NCI-H2171 treated with DMSO at 0.1 percent for 48 hours (cell line): Measurements from ENCODE around the gene MARVELD1.

ENCODE experiments used
- DNase-seq: peaks from one replicate; lab custom pipeline; 2025; lab: John Stamatoyannopoulos, UW

MARVELD1 gene

GRCh38 chr10:97721871-97722780, 8.6 kb downstream of the MARVELD1 start:
- no peak for DNase-seq

- DNase-seq: no peak
Observed at GRCh38 chr10:97723001-97723400, 9.5 kb downstream of the MARVELD1 start.

GRCh38 chr10:97724341-97724941, 10.9 kb downstream of the MARVELD1 start:
- no peak for DNase-seq

GRCh38 chr10:97726636-97727178, 13.2 kb downstream of the MARVELD1 start:
- DNase-seq: no peak

GRCh38 chr10:97729014-97729413, 15.5 kb downstream of the MARVELD1 start:
- DNase-seq: no peak

- DNase-seq: peak; percentile 68
Observed at GRCh38 chr10:97731346-97732051, 18.0 kb downstream of the MARVELD1 start.

- no peak for DNase-seq
Observed at GRCh38 chr10:97732052-97732359, 18.5 kb downstream of the MARVELD1 start.

GRCh38 chr10:97733256-97733655, 19.7 kb downstream of the MARVELD1 start:
- no peak for DNase-seq

GRCh38 chr10:97734021-97734420, 20.5 kb downstream of the MARVELD1 start:
- DNase-seq: no peak

GRCh38 chr10:97736403-97736901, 22.9 kb downstream of the MARVELD1 start:
- no peak for DNase-seq

GRCh38 chr10:97736902-97737769, 23.6 kb downstream of the MARVELD1 start, which contains the start of gene ZFYVE27:
Gene ZFYVE27, plus strand, starts transcription at chr10:97737128. Its CDS starts 1,350 bp downstream, at chr10:97738478.
- DNase-seq: peak; percentile 82

GRCh38 chr10:97737770-97738265, 24.3 kb downstream of the MARVELD1 start:
- DNase-seq: no peak

GRCh38 chr10:97738616-97739015, 25.1 kb downstream of the MARVELD1 start:
- DNase-seq: no peak

GRCh38 chr10:97740613-97741012, 27.1 kb downstream of the MARVELD1 start:
- no peak for DNase-seq

GRCh38 chr10:97743169-97743943, 29.8 kb downstream of the MARVELD1 start:
- DNase-seq: no peak

GRCh38 chr10:97744405-97745035, 31.0 kb downstream of the MARVELD1 start:
- DNase-seq: no peak

- DNase-seq: no peak
Observed at GRCh38 chr10:97747573-97747972, 34.0 kb downstream of the MARVELD1 start.

- no peak for DNase-seq
Observed at GRCh38 chr10:97748116-97748515, 34.6 kb downstream of the MARVELD1 start.

GRCh38 chr10:97752956-97753355, 39.4 kb downstream of the MARVELD1 start:
- DNase-seq: no peak

- no peak for DNase-seq
Observed at GRCh38 chr10:97754726-97755125, 41.2 kb downstream of the MARVELD1 start.
